Peyer's patch (tissue), 4 donors: ENCODE data around the gene PIP4P1.

ENCODE experiments used
- CTCF ChIP-seq, 6 experiments: fragments of 450-650 bp in 4 of 6; fragments of 200-600 bp in 2 of 6; sonication (generic) in 1 of 6; IDR thresholded peaks; one replicate each; pipeline ENCODE4 v1.5.1; 2017 to 2019; ENCODE audit warnings: antibody characterized with exemption in 6 of 6, mild to moderate bottlenecking in 3 of 6, moderate library complexity in 1 of 6
- POLR2A ChIP-seq, 2 donors: fragments of 450-650 bp; IDR thresholded peaks; one replicate each; pipeline ENCODE4 v1.5.1; 2017; ENCODE audit warnings: antibody characterized with exemption in 2 of 2, mild to moderate bottlenecking in 2 of 2, moderate library complexity in 2 of 2

GRCh38 chr14:20494935-20495766 lies 33.9 kb upstream of the PIP4P1 start:
- TF ChIP-seq CTCF (IDR thresholded peaks at IDR 0.05) (no peak), POLR2A (IDR thresholded peaks at IDR 0.05) (no peak)
